Neural progenitor cell (in vitro differentiated cells): ENCODE data around the gene SMARCA4.

Experiments used
- EZH2 ChIP-seq: fragments of 200-600 bp; sonication (generic); IDR thresholded peaks from 2 replicates; pipeline ENCODE4 v1.6.1; 2017; ENCODE audit warnings: antibody characterized with exemption, mild to moderate bottlenecking, moderate library complexity
- TF ChIP-seq, protein P1 (sequence below): fragments of 200-600 bp; sonication (generic); IDR thresholded peaks from 2 replicates; pipeline ENCODE4 v1.5.1; 2017; ENCODE audit warnings: antibody characterized with exemption, mild to moderate bottlenecking

DNA sequence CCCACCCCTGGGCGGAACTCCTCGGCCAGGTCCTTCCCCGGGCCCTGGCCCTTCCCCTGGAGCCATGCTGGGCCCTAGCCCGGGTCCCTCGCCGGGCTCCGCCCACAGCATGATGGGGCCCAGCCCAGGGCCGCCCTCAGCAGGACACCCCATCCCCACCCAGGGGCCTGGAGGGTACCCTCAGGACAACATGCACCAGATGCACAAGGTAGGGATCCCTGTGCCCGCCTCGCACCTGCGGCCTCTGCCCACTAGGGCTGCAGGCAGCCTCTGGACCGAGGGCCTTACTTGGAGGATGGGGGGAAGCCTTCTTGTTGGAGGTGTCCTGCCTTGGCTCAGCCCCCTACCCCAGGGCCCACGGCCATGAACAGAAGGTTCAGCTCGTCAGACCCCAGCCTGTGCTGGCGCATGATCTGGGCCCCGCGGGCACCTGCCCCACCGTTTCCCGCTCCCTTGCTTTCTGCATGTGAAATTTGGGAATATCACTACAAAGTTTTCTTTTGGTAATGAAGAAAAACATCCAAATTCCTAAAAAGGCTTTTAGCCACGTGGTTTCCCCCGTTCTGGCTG lies 23.4 kb downstream of the SMARCA4 start:
- TF ChIP-seq EZH2: no peak
- TF ChIP-seq, protein P1, sequence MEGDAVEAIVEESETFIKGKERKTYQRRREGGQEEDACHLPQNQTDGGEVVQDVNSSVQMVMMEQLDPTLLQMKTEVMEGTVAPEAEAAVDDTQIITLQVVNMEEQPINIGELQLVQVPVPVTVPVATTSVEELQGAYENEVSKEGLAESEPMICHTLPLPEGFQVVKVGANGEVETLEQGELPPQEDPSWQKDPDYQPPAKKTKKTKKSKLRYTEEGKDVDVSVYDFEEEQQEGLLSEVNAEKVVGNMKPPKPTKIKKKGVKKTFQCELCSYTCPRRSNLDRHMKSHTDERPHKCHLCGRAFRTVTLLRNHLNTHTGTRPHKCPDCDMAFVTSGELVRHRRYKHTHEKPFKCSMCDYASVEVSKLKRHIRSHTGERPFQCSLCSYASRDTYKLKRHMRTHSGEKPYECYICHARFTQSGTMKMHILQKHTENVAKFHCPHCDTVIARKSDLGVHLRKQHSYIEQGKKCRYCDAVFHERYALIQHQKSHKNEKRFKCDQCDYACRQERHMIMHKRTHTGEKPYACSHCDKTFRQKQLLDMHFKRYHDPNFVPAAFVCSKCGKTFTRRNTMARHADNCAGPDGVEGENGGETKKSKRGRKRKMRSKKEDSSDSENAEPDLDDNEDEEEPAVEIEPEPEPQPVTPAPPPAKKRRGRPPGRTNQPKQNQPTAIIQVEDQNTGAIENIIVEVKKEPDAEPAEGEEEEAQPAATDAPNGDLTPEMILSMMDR: no peak
